ENCODE data around the gene SHD. TPM values are rescaled to one million over a fixed set of nuclear protein-coding genes. Genes with fewer than 3 reads are reported as not detected.

SHD gene
- total RNA-seq, 1 experiment from 2014 or later, result 0.46 TPM

DNA sequence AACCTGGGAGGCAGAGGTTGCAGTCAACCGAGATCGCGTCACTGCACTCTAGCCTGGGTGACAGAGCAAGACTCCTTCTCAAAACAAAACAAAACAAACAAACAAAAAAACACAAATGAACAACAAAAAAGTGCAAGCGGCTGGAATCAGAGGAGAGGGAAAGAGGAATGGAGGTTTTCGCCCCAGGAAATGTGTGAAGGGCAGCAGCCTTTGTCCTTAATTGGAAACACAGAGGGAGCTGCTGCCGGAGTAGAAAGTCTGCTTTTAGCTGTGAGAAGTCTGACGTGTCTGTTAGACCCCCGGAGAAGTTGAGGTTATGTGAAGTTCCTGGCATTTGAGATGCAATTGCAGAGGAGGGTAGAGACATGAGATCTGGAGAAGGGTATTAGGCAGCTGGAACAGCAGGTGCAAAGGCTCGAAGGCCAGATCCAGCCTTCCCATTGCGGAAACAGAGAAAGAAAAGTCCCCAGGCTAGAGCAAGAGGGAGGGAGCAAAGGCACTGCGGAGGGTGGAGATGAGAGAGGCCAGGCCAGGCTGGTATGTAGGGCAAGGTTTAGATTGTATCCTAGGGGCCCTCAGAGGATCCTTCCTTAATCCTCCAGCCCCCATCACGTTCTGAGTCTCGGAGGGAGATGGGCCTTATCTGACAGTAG, 22.6 kb downstream of the SHD start:
- no peaks in the 10 kb centered on the region for H3K9me3 ChIP-seq (ENCODE audit: control insufficient read depth, insufficient read depth, low read depth, low read length)
- CTCF ChIA-PET, result no interaction called here
- no peak overlapping the region for H3K4me3 ChIP-seq (ENCODE audit: low read depth in 2 of 2, low read length in 2 of 2)
- no peak overlapping the region for H3K27ac ChIP-seq (ENCODE audit: low read length)
- in situ Hi-C loops (cut with HindIII; ENCODE audit: low pct_unique_long_range_greater_than_20kb, low sequenced_read_pairs), result no loop called here
- no TSS peak for BruUV-seq (replicated peaks)
- ATAC-seq (peak; percentile 59; the same call in 1 of the 2 replicates), DNase-seq (ENCODE audit: low read depth, low spot score) (no peak)
- H3K36me3 ChIP-seq (ENCODE audit: control insufficient read depth, insufficient read depth, low read length), result no peaks in the 10 kb centered on the region
- peaks cover 5% of the 10 kb centered on the region for H3K4me1 ChIP-seq (ENCODE audit: control insufficient read depth, insufficient read depth, low read length)
- TF ChIP-seq POLR2AphosphoS5 (IDR thresholded peaks at IDR 0.05; ENCODE audit: low read depth, low read length) (no peak), TCF7L2 (IDR thresholded peaks at IDR 0.05; ENCODE audit: low read depth, low read length) (no peak), SIN3A (IDR thresholded peaks at IDR 0.05; ENCODE audit: borderline replicate concordance, insufficient read depth, low read depth, low read length) (no peak)
- TF ChIP-seq, protein P1, sequence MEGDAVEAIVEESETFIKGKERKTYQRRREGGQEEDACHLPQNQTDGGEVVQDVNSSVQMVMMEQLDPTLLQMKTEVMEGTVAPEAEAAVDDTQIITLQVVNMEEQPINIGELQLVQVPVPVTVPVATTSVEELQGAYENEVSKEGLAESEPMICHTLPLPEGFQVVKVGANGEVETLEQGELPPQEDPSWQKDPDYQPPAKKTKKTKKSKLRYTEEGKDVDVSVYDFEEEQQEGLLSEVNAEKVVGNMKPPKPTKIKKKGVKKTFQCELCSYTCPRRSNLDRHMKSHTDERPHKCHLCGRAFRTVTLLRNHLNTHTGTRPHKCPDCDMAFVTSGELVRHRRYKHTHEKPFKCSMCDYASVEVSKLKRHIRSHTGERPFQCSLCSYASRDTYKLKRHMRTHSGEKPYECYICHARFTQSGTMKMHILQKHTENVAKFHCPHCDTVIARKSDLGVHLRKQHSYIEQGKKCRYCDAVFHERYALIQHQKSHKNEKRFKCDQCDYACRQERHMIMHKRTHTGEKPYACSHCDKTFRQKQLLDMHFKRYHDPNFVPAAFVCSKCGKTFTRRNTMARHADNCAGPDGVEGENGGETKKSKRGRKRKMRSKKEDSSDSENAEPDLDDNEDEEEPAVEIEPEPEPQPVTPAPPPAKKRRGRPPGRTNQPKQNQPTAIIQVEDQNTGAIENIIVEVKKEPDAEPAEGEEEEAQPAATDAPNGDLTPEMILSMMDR (IDR thresholded peaks at IDR 0.05), result no peak
- TF ChIP-seq, protein P2, sequence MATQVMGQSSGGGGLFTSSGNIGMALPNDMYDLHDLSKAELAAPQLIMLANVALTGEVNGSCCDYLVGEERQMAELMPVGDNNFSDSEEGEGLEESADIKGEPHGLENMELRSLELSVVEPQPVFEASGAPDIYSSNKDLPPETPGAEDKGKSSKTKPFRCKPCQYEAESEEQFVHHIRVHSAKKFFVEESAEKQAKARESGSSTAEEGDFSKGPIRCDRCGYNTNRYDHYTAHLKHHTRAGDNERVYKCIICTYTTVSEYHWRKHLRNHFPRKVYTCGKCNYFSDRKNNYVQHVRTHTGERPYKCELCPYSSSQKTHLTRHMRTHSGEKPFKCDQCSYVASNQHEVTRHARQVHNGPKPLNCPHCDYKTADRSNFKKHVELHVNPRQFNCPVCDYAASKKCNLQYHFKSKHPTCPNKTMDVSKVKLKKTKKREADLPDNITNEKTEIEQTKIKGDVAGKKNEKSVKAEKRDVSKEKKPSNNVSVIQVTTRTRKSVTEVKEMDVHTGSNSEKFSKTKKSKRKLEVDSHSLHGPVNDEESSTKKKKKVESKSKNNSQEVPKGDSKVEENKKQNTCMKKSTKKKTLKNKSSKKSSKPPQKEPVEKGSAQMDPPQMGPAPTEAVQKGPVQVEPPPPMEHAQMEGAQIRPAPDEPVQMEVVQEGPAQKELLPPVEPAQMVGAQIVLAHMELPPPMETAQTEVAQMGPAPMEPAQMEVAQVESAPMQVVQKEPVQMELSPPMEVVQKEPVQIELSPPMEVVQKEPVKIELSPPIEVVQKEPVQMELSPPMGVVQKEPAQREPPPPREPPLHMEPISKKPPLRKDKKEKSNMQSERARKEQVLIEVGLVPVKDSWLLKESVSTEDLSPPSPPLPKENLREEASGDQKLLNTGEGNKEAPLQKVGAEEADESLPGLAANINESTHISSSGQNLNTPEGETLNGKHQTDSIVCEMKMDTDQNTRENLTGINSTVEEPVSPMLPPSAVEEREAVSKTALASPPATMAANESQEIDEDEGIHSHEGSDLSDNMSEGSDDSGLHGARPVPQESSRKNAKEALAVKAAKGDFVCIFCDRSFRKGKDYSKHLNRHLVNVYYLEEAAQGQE (IDR thresholded peaks at IDR 0.05; ENCODE audit: insufficient read depth in 1 of 2, low read depth in 2 of 2, low read length in 1 of 2), result no peak
- H3K27me3 ChIP-seq (ENCODE audit: control insufficient read depth, insufficient read depth, low read length), result no peaks in the 10 kb centered on the region
- intact Hi-C loops (cut with micrococcal nuclease; ENCODE audit: unreplicated experiment), result no loop called here
- POLR2A ChIA-PET, result no interaction called here

DNA sequence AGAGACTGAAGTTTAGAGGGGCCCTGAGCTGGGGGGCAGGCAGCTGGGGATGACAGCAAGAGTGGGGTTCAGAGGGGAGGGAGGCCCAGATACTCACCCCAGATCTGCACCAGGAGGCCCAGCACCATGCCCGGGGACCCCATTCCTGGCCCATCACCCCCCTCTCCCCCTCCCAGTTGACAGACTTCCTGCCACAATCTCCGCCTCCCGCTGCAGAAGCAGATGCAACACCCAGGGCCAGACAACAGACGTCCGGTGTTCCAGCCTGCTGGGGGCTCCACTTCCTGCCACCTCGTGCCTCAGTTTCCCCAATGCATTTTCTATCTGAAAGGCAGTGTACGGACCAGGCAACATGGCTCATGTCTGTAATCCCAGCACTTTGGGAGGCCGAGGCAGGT, 23.2 kb downstream of the SHD start, which contains the start of gene TMIGD2:
TMIGD2 (minus strand) TSS at position 147 of the 398 bp plus-strand sequence; CDS start at position 143, 4 bp downstream.
- Histone ChIP-seq H3K9me3 (ENCODE audit: control insufficient read depth, insufficient read depth, low read depth, low read length) (no peaks in the 10 kb centered on the region), H3K4me3 (ENCODE audit: low read depth in 2 of 2, low read length in 2 of 2) (no peak within 1 kb of the TSS), H3K4me1 (ENCODE audit: control insufficient read depth, insufficient read depth, low read length) (peaks cover 5% of the 10 kb centered on the region), H3K27ac (ENCODE audit: low read length) (no peak within 1 kb of the TSS), H3K27me3 (ENCODE audit: control insufficient read depth, insufficient read depth, low read length) (no peaks in the 10 kb centered on the region), H3K36me3 (ENCODE audit: control insufficient read depth, insufficient read depth, low read length) (no peaks in the 10 kb centered on the region)
- in situ Hi-C loops (cut with HindIII; ENCODE audit: low pct_unique_long_range_greater_than_20kb, low sequenced_read_pairs) (no loop called here), intact Hi-C loops (cut with micrococcal nuclease; ENCODE audit: unreplicated experiment) (no loop called here)
- DNase-seq (ENCODE audit: low read depth, low spot score), result no peak
- ChIA-PET CTCF (no interaction called here), POLR2A (no interaction called here)
- no peak for TF ChIP-seq POLR2AphosphoS5 (IDR thresholded peaks at IDR 0.05; ENCODE audit: low read depth, low read length)
- BruUV-seq (replicated peaks), result no TSS peak
- no peak for ATAC-seq

DNA sequence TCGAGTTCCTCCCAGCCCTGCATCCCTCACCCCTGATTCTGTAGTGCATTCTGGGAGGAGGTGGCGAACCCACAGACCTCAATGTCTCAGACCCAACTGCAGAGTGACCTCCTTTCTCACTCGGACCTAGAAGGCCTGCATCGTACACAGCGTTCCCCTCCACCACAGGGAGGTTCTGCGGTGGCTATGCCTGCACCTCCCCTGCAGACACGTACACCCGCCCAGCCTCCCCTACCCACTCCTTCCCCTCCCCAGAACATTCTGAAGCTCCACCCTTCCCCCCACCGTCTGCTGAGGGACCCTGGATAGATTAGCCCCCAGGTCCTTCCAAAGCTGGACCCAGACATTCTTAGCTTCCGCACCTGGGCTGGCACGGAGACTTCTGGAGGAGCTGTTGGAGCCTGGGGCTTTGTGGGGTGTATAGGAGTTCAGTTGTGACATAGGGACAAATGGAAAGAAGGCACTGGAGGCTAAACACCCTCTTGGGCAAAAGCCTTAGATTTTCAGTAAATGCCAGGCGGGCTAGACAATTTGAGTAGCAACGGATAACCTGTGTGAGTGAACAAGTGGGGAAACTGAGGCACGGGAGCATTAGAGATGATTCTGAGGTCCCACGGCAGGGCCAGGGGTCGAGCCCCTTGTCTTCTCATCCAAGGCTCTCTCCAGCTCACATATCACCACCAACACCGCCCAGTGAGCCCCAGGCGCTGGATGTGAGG, 24.9 kb downstream of the SHD start:
- no peak for DNase-seq (ENCODE audit: low read depth, low spot score)
- H3K27ac ChIP-seq (ENCODE audit: low read length), result no peak overlapping the region
- no peak for ATAC-seq
- TF ChIP-seq TCF7L2 (IDR thresholded peaks at IDR 0.05; ENCODE audit: low read depth, low read length) (no peak), POLR2AphosphoS5 (IDR thresholded peaks at IDR 0.05; ENCODE audit: low read depth, low read length) (no peak), SIN3A (IDR thresholded peaks at IDR 0.05; ENCODE audit: borderline replicate concordance, insufficient read depth, low read depth, low read length) (no peak)
- TF ChIP-seq, protein P2 (IDR thresholded peaks at IDR 0.05; ENCODE audit: insufficient read depth in 1 of 2, low read depth in 2 of 2, low read length in 1 of 2), result no peak
- TF ChIP-seq, protein P1 (IDR thresholded peaks at IDR 0.05), result no peak
- in situ Hi-C loops (cut with HindIII; ENCODE audit: low pct_unique_long_range_greater_than_20kb, low sequenced_read_pairs) (no loop called here), intact Hi-C loops (cut with micrococcal nuclease; ENCODE audit: unreplicated experiment) (no loop called here)
- no peaks in the 10 kb centered on the region for H3K27me3 ChIP-seq (ENCODE audit: control insufficient read depth, insufficient read depth, low read length)
- ChIA-PET POLR2A (interaction anchor here (0.5 to 0.6 kb wide), 3 partner anchors 30 to 1353 kb away, joined by 3 to 6 read pairs (median 5); no protein-coding TSS in a partner anchor), CTCF (no interaction called here)
- H3K4me3 ChIP-seq (ENCODE audit: low read depth in 2 of 2, low read length in 2 of 2), result peak overlapping the region; percentile 21 to 37; a peak in 3 of 4 replicates
- peaks cover 5% of the 10 kb centered on the region for H3K4me1 ChIP-seq (ENCODE audit: control insufficient read depth, insufficient read depth, low read length)
- BruUV-seq (replicated peaks), result no TSS peak
- H3K9me3 ChIP-seq (ENCODE audit: control insufficient read depth, insufficient read depth, low read depth, low read length), result no peaks in the 10 kb centered on the region
- no peaks in the 10 kb centered on the region for H3K36me3 ChIP-seq (ENCODE audit: control insufficient read depth, insufficient read depth, low read length)
